ENCODE results near the gene LBHD2.

The LBHD2 gene

DNA sequence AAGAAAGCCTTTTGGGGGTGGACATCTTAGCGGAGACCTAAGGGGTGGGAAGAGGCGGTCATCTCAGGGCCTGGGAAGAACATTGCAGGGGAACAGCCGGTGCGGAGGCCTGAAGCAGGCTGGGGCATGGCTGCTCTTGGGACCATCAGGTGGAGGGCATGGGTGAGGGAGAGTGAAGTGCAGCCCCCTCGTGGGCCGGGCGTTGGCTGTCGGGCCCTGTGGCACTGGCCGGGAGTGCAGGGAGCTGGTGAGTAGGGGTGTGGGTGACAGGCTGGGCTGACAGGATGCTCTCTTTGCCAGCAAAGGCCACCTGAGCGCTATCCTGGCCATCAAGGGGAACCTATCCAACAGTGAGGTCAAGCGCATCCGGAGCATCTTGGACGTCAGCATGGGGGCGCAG lies 50.9 kb downstream of the LBHD2 start:
- DNase-seq, result no peak

DNA sequence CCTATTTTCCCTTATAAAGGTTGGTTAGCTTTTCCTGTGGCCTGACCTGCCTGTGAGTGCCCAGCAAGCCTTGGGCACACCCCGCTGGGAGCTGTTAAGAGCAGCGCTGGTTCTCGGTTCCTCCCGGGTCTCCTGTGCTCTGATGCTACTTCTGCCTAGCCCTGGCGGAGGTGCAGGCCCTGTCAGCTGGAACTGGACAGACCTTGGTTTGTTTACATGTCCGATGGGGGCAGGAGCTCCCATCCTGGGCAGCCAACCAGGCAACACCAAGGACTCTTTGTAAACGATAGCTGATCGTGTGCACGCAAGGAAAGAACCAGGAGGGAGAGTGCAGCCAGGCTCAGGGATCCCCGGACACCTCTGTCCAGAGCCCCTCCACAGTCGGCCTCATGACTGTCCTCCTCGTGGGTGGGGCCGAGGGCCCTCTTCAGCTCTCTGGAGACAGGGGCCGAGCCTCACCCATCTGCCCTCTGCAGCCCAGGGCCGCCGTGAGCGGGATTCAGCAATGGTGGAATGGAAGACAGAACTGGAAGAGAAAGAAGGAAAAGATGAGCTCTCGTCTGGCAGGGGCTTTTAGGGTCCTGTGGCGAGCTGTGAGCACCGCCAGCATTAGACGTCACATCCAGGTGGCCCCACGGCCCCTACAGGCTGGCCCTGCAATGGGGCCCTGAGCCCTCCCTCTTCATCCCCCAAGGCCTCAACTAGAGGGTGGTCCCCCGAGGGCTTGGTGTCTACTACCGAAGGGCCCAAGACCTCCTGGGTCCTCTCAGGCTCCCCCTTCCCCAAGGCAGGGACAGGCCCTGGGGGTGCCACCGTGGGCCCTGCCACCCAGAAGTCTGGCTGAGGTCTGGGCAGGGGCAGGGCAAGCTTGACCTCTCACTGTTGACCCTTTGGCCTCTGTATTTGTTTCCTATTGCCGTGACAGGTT lies 51.6 kb downstream of the LBHD2 start:
- DNase-seq, result no peak

DNA sequence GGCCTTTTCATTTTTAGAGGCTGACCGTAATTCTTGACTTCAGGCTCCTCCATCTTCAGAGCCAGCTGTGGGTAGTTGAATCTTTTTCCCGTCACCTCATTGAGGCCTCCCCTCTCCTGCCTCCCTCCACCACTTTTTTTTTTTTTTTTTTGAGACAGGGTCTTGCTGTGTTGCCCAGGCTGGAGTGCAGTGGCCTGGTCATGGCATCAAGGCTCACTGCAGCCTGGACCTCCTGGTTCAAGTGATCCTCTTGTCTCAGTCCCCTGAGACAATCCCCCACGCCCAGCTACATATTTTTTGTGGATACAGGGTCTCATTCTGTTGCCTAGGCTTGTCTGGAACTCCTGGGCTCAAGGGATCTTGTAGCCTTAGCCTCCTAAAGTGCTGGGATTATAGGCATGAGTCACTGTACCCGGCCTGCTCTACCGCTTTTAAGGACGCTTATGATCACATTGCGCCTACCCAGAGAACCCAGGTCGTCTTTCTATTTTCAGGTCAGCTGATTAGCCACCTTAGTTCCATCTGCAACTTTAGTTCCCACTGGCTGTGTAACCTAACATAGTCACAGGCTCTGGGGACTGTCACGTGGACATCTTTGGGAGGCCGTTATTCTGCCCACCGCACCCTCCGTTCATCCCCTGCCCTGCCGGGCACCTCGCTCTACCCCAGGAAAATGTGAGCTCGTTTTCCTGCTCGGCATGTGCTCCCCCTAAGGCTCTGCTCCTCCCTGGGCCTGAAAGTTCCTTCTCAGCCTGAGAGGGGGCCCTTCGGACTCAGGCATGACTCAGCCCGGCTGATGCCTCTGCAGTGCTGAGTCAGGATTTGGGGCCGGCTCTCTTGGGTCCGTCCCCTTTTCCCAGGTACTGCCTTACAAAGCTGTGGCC lies 52.6 kb downstream of the LBHD2 start:
- DNase-seq, result no peak

DNA sequence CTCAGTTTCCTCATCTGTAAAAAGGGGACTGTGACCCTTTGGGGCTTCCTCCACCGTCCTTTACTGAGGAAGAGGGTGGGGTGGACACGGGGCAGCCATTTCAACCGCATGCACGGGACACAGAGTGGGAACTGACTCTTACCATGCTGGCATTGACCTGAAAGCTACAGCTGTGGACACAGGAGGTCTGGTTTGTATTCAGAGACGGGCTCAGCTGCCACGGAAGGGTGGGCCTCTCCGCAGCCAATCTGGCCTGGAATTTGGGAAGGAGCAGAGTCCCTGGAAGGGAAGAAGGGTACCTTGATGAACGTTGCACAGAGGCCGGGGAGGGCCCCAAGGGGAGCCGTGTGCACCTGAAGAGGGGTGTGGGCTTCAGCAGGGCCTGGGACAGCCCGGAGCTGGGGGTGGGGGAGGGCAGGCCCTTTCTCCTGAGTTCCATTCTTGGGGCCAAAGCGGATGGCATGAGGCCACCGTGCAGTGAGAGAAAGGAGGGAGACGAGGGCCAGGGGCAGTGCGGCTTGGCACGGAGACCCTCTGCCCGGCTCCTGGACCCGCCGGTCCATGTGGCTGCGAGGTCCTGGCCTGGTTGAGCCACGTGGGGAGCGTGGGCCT lies 53.8 kb downstream of the LBHD2 start:
- DNase-seq, result no peak

DNA sequence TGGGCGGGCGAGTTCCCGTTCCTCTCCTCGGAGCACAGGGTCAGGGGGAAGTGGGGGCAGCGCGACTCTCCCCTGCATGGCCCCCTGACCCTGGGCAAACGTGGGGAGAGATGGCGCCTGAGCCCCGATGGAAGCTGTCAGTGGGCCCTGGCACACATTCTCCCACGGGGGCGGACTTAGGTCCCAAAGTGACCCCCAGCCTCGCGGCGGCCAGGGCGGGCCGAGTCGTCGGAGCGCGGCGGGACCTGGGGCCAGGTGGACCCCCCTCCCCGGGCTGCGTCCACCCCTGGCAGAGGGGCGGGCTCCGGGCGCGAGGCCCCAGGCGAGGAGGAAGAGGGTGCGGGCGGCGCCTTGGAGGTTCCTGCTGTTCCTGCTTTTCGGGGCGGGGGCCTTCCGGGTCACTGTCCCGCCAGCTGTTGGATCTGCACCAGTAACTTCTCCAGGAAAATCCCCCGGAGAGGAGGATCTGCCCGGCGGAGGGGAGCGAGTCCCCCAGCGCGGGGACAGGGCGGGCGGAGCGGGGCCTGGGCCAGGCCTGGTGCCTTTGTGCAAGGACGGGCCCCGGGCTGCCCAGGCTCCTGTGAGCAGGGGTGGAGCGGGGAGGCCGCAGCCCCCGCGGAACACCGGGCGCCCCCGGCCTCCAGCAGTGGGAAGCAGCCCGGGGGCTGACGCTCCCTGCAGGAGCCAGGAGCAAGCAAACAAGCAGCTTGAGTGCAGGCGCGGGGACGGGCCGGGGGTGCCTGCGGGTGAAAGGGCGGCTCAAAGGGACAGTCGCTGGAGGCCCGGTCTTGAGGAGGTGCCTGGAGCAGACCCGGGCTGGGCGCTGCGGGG lies 54.5 kb downstream of the LBHD2 start:
- no peak for DNase-seq

DNA sequence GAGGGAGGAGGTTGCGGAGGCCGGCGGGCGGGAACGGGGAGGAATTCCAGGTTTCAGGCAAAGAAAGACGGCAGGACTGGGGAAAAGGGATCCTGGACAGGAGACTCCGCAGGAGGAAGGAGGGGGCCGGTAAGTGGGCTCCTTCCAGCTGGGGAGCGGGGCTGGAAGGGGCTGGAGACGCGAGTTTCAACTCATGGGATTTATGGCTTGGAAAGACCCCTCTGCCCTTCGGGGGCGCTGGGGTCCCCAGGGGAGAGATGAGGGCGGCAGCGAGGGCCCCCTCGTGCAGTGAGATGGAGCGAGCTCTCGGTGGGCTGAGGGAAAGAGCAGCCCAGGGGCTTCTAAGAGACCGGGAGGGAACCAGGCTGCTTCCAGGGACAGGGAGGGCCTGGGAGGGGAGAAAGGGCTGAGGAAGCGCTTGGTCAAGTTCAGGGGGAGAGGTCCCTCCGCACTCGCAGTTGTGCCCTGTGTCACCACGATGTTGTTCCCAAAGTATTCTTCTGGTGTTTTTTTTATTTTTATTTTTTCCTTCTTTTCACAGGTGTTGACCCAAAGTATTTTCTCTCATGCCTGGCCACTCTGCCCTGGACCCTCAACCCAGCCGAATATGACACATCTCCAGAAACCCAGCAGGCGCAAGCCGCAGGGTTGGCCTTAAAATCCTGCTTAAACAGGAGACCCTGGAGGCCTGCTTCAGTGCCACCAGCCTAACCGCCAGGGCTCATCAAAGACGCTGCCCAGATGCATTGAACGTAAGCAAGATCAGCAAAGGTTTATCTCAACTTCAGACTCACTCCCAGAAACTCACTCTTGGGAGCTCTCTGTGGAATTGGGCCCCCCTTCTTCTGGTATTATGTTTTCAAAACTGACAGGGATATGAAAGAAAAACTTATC lies 55.4 kb downstream of the LBHD2 start:
- DNase-seq, result no peak
